GM12872 (cell line): ENCODE data around the gene SLC38A1.

Source experiments
- TF ChIP-seq, protein P1 (sequence below): IDR thresholded peaks from 3 replicates; pipeline ENCODE4 v1.5.1; 2011; ENCODE audit warnings: low read depth, mild to moderate bottlenecking, low read length, moderate library complexity; ENCODE audit not compliant: insufficient read depth

Gene SLC38A1

DNA sequence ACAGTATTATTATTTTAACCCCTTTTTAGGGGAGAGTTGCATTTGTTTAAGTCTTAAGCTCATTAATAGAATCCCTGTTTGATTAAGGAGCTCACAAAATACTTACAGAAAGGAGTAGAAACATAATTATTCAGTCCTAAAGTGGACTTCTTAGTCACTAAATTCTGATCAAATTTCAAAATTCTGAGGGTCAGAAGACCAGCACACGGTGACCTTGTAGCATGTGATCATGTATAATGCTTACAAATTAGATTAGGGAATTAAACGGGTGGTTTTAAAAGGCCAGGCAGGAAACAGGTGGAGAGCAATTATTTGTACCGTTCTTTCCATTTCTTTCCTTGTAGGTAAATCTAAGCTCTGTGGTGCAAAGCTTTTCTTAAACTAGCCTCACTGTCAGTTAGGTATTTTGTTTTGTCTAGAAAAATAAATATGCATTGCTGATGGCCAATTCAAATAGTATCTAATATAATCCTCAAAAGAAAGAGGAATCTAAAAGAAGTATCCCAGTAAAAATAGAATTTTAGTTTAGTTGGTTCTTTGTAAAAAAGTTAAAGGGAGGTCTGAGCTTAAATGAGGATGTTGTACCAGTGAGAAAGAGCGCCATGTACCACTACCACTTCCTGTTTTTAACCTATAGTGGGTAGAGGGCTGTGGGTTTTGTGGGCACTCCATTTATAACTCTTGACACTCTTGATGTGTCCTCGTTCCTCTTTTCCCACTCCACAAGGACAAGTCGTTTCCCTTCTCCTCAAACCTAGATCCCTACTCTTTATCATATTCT lies 51.1 kb downstream of the SLC38A1 start:
- TF ChIP-seq, protein P1, sequence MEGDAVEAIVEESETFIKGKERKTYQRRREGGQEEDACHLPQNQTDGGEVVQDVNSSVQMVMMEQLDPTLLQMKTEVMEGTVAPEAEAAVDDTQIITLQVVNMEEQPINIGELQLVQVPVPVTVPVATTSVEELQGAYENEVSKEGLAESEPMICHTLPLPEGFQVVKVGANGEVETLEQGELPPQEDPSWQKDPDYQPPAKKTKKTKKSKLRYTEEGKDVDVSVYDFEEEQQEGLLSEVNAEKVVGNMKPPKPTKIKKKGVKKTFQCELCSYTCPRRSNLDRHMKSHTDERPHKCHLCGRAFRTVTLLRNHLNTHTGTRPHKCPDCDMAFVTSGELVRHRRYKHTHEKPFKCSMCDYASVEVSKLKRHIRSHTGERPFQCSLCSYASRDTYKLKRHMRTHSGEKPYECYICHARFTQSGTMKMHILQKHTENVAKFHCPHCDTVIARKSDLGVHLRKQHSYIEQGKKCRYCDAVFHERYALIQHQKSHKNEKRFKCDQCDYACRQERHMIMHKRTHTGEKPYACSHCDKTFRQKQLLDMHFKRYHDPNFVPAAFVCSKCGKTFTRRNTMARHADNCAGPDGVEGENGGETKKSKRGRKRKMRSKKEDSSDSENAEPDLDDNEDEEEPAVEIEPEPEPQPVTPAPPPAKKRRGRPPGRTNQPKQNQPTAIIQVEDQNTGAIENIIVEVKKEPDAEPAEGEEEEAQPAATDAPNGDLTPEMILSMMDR, result no peak

DNA sequence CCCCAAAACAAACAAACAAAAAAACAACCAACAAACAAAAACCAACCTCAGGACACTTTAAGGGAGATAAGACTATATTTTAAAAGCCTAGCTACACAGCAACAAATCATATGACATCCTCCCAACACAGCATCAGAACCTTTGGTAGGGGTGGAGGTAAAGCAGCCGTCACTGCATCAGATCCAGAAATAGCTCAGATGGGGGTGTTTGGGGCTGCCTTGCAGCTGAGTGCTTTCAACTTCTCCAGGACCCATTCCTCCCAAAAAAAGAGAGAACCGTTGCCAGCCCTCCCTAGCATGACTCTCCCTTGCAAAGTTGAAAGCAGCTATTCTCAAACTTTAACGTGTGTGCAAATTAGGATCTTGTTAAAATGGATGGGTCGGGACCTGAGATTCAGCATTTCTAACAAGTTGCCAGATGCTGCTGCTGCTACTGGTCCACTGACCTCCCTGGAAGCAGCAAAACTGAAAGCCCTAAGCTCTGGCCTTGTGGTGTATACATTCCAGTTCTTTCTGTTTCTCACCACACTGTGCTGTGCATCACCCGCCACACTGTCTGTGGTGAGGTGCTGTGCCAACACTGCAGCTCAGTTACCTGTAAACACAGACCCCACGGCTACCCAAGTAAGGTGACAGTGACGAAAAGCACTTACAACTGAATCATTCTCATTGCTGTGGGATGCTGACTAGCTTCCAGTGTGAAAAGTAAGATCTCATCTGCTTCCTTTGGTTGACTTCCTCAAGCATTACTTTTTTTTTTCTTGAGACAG lies 54.0 kb downstream of the SLC38A1 start:
- TF ChIP-seq, protein P1, result no peak

DNA sequence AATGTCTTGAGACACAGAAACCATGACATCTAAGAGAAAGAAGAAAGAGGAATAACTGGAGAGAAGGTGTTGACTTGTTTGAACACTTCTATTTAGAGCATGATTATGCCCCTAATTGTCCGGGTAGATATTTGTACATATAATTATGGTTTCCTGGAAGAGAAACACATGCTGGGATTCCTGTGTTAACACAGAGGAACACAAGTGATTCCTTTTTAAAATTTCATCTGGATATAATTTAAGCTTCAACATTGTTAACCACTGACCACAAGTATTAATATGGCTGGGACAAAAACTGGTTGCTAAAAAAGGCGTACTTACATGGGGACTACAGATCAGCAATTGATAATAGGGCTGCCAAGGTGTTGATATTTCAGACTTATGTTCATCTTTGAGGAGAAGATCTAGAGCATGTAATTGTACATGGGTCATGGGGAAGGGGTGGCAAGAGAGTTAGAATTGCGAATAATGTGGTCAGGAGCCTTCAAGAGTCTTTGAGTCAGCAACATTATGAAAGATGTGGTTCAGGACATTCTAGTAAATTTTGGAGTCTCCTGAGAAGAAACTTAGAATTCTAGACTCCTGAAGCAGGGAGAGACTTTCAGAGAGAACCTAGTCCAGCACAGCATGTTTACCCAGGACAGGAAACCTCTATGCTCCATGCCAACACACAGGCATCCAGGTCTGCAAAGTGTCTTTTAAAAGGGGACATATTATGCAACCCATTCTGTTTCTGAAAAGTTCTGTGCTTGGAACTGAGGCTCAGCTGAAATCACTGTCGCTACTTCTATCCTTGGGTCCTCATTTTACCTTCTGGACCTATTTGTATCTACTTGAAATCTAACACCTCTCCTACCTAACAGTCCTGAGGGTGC lies 56.5 kb downstream of the SLC38A1 start:
- TF ChIP-seq, protein P1, result no peak

DNA sequence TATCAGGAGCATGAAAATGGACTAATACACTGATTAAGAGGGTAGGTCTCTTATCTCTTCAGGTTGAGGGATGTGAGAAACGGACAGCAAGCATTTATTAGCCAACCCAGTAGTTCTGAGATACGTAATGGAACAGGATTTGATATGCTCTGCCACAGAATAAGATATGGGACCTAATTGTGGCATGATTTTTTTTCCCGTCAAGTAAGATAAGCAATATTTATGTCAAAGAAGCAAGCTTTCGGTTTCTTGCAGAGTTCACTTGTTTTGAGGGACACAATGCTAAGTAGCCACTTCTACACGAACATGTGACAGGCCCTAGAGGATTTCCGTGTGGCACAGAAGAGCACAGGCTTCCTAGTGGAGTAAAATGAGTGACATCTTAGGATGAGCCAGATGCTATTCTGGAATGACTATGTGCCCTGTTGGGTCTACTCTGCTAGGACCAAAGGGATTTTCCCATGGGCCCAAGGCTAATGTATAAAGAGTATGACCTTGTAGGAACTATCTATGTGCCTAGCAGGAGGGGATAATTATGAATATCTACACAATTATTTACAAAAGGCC lies 57.9 kb downstream of the SLC38A1 start:
- TF ChIP-seq, protein P1, result no peak

DNA sequence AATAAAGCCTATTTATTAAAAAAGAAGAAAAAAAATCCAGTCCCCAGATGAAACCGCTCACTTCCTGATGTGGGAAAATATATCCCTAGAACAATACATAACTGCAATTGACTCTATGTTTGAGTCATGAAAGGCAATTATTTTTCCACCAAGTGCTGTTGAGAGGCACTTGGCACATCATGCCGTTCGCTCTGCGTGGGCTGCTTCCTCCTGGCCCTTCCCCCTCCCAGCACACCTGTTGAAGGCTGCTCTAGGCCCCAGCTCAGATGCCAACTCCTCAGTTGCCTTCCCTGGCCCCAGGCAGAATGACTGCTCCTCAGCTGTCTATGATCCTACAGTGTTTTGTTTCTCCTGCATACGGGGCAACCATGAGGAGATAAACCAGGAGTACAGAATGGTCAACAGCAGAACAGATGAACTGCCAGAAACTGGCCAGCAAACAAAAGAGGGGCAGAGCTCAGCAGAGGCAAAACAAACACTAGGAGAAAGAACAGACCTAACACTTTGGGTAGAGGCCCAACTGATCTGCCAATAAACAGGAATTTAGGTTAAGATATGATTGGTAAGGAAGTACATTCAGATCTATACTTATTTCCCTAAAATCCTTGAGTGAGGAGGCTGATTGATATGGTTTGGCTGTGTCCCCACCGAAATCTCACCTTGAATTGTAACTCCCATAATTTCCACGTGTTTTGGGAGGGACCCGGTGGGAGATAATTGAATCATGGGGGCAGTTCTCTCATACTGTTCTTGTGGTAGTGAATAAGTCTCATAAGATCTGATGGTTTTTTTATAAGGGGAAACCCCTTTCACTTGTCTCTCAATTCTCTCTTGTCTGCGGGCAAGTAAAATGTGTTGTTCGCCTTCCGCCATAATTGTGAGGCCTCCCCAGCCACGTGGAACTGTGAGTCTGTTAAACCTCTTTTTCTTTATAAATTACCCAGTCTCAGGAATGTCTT lies 58.6 kb downstream of the SLC38A1 start:
- TF ChIP-seq, protein P1, result no peak

DNA sequence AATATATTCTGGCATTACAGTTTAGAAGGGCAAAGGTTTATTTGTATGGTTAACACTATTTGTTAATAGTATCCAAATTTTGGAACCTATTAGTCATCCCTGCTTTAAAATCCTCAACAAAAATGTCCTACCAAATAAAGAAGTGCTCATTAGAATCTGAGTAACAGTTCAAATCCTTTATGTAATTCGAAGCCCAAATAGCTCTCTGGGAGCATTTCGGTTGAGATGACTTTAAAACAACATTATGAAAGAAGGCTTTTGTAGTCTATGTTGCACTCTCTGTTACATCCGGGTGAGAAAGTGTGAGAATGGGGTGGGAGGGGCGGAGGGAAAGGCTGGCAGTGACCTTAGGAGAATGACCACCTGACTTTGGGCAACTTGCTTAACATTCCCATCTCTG lies 59.7 kb downstream of the SLC38A1 start:
- TF ChIP-seq, protein P1, result no peak
